Measurements from ENCODE around the gene PCF11. TPM values are rescaled to one million over a fixed set of nuclear protein-coding genes. Genes with fewer than 3 reads are reported as not detected.

PCF11 gene
- total RNA-seq, 1 donor from 2014 or later: 26.6 TPM

- intact Hi-C loops (cut with DNase I): no loop called here
- DNase-seq (ENCODE audit: low spot score): no peak
Observed at GRCh38 chr11:83150450-83150849, 6.5 kb upstream of the PCF11 start.

DNA sequence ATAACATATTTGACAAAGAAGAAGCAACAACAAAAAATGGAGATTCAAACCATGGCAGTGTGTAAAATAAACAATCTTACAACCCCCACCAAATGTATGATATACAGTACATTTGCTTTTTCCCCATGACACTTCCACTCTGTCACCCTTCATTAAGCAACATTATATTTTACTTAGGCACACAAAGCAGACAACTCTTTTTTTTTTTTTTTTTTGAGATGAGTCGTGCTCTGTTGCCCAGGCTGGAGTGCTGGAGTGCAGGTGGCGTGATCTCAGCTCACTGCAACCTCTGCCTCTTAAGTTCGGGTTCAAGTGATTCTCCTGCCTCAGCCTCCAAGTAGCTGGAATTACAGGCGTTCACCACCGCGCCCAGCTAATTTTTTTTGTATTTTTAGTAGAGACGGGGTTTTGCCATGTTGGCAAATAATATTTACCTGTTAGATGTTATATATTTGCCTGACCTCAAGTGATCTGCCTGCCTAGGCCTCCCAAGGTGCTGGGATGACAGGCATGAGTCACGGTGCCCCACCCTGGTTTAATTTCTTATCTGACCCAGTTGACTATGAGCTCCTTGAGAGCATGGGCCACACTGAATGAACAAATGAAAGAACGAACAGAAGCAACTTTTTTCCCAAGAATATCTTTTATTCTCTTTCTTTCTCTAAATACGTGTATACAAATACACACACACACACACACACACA, 5.5 kb upstream of the PCF11 start:
- no peak for DNase-seq (ENCODE audit: low spot score)
- intact Hi-C loops (cut with DNase I): no loop called here

DNA sequence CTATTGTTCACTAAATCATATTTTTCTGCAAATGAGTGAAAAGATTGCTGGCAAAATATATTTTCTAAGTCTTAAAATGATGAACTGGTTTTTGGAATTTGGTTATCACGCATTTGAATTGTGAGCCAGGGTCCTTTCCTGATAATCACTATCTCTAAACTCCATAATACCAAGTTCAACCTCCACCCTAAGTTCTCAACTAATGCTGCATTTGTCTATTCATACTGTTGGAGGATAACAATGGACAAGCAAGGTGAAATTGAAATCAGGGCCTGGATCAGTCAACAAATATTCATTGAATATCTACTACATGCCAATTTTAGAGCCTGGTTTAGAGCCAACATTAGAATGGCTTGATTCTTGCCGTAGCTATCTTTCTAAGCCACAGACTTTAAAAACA, 4.7 kb upstream of the PCF11 start:
- DNase-seq (ENCODE audit: low spot score): no peak
- intact Hi-C loops (cut with DNase I): no loop called here

DNA sequence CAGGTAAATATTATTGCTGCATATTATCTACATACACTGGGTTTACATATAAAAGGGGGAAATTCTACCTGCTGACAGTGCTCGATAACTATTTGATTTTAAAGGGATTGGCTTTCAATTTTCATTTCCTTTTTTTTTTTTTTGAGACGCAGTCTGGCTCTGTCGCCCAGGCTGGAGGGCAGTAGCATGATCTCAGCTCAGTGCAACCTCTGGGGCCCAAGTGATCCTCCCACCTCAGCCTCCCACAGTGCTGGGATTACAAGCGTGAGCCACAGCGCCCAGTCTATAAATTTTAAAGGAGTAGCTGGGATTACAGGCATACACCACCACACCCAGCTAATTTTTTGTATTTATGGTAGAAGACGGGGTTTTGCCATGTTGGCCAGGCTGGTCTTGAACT, 3.2 kb upstream of the PCF11 start:
- DNase-seq (ENCODE audit: low spot score): no peak
- intact Hi-C loops (cut with DNase I): no loop called here

- intact Hi-C loops (cut with DNase I): loop anchor here (2.0 to 5.0 kb wide), 3 partner anchors 38 to 256 kb away; partner anchors contain the start of genes DDIAS and PRCP
- DNase-seq (ENCODE audit: low spot score): peak; percentile 99
Observed at GRCh38 chr11:83156144-83156995, 561 bp upstream of the PCF11 start.

- DNase-seq (ENCODE audit: low spot score): no peak
- intact Hi-C loops (cut with DNase I): loop anchor here (1.0 to 5.0 kb wide), 5 partner anchors 37 to 257 kb away; partner anchors contain the start of genes CCDC90B, DDIAS, PRCP and RAB30
Observed at GRCh38 chr11:83157594-83158356, 844 bp downstream of the PCF11 start.

GRCh38 chr11:83158357-83158786, 1.4 kb downstream of the PCF11 start:
- no peak for DNase-seq (ENCODE audit: low spot score)
- intact Hi-C loops (cut with DNase I): loop anchor here (5.0 kb wide), 1 partner anchor 166 kb away; no protein-coding TSS in a partner anchor

DNA sequence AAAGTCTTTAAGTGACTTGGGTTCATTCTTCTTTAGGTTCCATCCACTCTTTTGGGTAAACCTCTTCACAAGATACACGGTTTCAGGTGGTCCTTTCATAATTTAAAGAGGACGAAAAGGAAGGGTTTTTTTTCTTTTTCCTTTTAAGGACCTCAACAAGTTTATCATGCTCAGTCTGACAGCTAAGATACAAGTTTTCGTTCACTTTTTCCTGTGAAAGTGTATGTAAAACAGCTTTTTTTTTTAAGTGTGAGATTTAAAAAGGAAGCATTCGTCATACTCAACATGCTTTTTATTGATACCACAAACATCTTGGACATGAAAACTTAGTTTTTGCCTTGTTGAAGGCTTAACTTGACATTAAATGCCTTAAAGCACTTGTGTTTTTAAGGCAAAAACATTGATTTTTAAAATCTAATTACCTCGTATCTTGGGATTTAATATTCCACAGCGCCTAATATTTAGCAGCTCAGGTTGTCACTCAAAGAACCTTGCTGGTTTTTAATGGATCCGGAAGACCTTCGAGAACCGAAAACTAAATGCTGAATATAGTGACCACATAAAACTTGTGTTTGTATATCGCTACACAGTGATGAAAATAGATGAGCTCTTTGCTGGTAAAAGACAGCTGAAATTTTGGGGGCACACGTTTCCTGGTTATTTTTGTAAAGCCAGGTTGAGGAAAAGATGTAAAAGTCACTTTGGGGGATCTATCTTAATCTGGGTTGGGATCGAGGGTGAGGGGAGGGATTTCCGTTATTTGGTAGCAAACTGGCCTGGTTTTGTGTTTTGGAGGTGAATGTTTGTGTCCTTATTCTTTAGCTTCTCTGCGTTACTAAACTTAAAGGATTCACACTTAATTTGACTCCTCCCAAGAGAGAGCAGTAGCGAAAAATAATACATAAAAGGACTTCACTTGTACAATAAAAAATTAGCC, 2.3 kb downstream of the PCF11 start:
- no peak for DNase-seq (ENCODE audit: low spot score)
- intact Hi-C loops (cut with DNase I): loop anchor here (5.0 kb wide), 1 partner anchor 167 kb away; no protein-coding TSS in a partner anchor

DNA sequence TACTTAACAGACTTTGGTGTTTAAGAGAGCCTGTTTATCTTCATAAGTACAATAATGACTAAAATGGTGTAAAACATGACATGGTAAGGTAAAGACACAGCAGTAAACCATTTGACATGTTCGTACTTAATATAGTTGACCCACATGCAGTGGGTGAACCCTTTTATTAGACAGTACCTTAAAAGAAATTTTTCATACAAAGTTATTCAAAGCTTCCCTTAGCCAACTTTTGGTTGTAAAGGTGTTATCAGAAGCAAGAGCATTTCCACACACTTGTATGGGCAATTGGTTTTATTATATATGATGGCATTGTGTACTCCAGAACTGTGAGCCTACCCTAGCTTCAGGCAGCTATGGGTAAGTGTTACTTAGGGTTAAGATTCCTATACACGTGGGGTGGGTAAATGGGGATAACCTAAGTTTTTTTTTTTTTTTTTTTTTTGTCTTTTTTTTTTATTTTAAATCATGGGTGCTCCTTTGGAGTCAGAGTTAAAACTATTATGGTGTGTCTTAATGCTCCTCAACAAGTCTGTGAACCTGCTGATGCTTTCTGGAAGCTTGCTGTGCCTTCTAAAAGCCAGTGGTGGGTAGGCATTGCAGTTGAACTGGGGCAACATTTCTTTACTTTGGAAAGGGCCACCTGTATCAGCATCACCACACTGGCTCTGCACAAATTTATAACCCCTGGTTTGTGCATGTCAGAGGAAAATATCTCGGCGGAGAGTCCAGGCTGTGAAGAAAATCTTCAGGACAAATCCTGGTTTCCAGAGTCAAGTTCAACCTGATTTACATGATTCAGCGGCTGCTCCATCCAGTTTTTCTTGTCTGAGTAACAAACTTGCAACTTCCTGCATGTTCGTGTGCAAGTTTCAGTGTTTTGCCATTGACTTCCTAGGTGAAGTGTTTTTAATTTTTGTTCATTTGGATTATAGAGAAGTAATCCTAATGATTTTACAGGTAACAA, 3.3 kb downstream of the PCF11 start:
- no peak for DNase-seq (ENCODE audit: low spot score)
- intact Hi-C loops (cut with DNase I): loop anchor here (5.0 kb wide), 1 partner anchor 168 kb away; no protein-coding TSS in a partner anchor

DNA sequence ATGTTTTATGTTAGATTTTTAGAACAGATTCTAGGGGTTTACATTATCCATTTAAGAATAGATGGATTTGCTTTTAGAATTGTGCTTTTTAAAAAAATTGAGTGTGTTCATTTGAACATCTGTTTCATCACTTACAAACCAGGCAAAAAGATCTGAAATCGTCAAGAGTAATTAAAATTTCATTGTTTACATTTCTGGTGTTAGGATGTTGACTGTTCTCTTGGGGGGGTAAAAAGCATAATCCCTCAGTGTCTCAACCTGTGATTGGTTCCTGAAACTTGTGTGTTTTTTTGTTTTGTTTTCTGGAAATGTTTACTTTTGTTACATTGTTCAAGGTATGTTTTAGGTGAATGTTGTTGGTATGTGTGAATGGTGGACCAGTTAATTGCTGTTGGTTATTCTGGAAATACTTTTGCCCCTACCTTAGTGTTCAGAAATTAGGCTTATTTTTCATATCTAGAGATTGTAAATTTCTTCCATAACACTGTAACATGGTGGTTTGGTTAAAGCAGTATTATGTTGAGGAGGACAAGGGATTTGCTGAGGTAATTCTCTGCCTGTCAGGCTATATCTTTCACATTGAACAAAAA, 4.8 kb downstream of the PCF11 start:
- intact Hi-C loops (cut with DNase I): no loop called here

GRCh38 chr11:83162377-83162776, 5.4 kb downstream of the PCF11 start:
- DNase-seq (ENCODE audit: low spot score): no peak
- intact Hi-C loops (cut with DNase I): no loop called here

More for the DNA sequence above, 4.8 kb downstream of the PCF11 start:
- DNase-seq (ENCODE audit: low spot score): no peak

DNA sequence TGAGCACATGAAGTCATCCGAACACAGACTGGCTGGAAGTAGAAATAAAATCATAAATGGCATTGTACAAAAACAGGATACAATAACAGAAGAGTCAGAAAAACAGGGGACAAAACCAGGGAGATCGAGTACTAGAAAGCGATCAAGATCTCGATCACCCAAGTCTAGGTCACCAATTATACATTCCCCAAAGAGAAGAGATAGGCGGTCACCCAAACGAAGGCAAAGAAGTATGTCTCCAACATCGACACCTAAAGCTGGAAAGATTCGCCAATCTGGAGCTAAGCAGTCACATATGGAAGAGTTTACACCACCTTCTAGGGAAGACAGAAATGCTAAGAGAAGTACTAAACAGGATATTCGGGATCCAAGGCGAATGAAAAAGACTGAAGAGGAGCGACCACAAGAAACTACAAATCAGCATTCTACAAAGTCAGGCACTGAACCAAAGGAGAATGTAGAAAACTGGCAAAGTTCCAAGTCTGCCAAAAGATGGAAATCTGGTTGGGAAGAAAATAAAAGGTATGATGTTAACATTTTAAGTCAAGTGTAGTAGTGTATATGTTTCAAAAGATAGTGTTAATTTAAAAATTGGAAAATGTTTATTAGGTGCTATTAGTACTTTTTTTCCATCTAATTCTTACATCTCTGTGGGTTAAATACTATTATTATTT, 9.4 kb downstream of the PCF11 start:
- intact Hi-C loops (cut with DNase I): no loop called here

DNA sequence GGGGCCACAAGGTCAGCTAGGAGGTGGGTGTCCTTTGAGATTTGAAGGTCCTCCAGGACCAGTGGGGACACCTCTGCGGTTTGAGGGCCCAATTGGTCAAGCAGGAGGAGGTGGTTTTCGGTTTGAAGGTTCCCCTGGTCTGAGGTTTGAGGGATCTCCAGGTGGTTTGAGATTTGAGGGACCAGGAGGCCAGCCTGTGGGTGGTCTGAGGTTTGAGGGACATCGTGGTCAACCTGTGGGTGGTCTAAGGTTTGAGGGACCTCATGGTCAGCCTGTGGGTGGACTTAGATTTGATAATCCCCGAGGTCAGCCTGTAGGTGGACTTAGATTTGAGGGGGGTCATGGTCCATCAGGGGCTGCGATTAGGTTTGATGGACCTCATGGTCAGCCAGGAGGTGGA, 11.8 kb downstream of the PCF11 start:
- intact Hi-C loops (cut with DNase I): no loop called here
- DNase-seq (ENCODE audit: low spot score): no peak

More for the DNA sequence above, 9.4 kb downstream of the PCF11 start:
- no peak for DNase-seq (ENCODE audit: low spot score)

GRCh38 chr11:83170865-83171264, 13.9 kb downstream of the PCF11 start:
- intact Hi-C loops (cut with DNase I): no loop called here
- no peak for DNase-seq (ENCODE audit: low spot score)

- DNase-seq (ENCODE audit: low spot score): no peak
- intact Hi-C loops (cut with DNase I): no loop called here
Observed at GRCh38 chr11:83172551-83172950, 15.6 kb downstream of the PCF11 start.

GRCh38 chr11:83174008-83174407, 17.1 kb downstream of the PCF11 start:
- intact Hi-C loops (cut with DNase I): no loop called here
- DNase-seq (ENCODE audit: low spot score): no peak

DNA sequence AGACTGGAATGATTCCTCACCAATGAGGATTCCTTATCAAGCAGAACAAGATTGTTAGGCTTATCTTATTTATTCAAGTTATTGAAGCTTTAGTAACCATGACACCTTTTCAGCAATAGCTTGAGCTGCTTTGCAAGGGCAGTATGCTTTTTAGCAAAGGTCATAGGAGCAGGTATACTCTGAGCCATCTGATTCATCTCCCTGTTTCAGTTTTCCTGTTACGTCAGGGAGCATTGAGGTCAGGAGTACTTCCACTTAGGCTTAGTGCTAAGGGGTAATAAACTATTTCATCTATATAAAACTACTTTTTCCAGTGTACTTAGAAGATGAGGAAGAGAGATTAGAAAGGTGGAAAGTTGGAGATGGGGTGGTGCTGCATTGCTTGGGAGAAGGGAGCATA, 18.9 kb downstream of the PCF11 start:
- DNase-seq (ENCODE audit: low spot score): no peak
- intact Hi-C loops (cut with DNase I): no loop called here

All from cardiac septum (tissue), 1 donor.